ENCODE measurements around the gene SCLT1. TPM values are rescaled to one million over a fixed set of nuclear protein-coding genes. Genes with fewer than 3 reads are reported as not detected.

Gene SCLT1
- total and polyA plus RNA-seq, 2 of the 8 experiments (the other 6 are each of a cell fraction or from before 2014, with no cell fraction given) = 4.8 to 13.1 TPM

DNA sequence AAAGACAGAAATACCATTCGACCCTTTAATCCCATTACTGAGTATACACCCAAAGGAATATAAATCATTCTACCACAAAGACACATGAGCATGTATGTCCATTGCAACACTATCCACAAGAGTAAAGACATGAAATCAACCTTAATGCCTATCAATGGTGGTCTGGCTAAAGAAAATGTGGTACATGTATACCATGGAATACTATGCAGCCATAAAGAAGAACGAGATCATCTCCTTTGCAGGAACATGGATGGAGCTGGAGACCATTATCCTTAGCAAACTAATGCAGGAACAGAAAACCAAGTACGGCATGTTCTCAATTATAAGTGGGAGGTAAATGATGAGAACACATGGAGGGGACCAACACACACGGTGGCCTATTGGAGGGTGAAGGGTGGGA is 7.9 kb downstream of the SCLT1 start:
- no peak overlapping the region for H2BK20ac ChIP-seq (ENCODE audit: low read length)
- no peak overlapping the region for H3K4ac ChIP-seq (replicated peaks; ENCODE audit: insufficient read length, low read depth, low read length)
- H3K23ac ChIP-seq (ENCODE audit: insufficient read length) = no peak overlapping the region
- H4K91ac ChIP-seq (replicated peaks; ENCODE audit: insufficient read length, low read length) = no peak overlapping the region
- WGBS, 2 experiments (ENCODE audit: extremely low coverage in 1 of 2, insufficient coverage in 1 of 2, insufficient read length in 1 of 2, insufficient replicate concordance in 2 of 2, low coverage in 1 of 2, low lambda C conversion rate in 2 of 2, missing lambda C conversion rate in 1 of 2) = 90% methylated on average over 4 of the region's 4 CpGs; no CpG with 5 or more reads in 1 of the 2 experiments
- no peak overlapping the region for H2BK15ac ChIP-seq (ENCODE audit: low read length)
- H3K27ac ChIP-seq (ENCODE audit: low read depth, low read length) = no peak overlapping the region
- H3K9ac ChIP-seq (replicated peaks in 1 of 4; ENCODE audit: extremely low read depth in 1 of 4, low read depth in 3 of 4, low read length in 3 of 4) = no peak overlapping the region
- DNase-seq (ENCODE audit: low read depth in 1 of 2, low spot score in 2 of 2) = no peak
- H3K14ac ChIP-seq (ENCODE audit: insufficient read length) = no peak overlapping the region
- no peak overlapping the region for H3K4me3 ChIP-seq (ENCODE audit: extremely low read depth in 1 of 4, insufficient read depth in 2 of 4, low read depth in 3 of 4, low read length in 4 of 4)
- no peak for FAIRE-seq
- POLR2A ChIA-PET (ENCODE audit: partially characterized antibody) = no interaction called here
- no peak overlapping the region for H2AK5ac ChIP-seq (ENCODE audit: low read depth, low read length)
- no peak overlapping the region for H4K8ac ChIP-seq (ENCODE audit: extremely low read depth, insufficient read depth, low read length)
- no peak overlapping the region for H4K5ac ChIP-seq (ENCODE audit: insufficient read length, low read depth, low read length)
- no peaks in the 10 kb centered on the region for H4K20me1 ChIP-seq (replicated peaks in 1 of 2; ENCODE audit: control insufficient read depth in 1 of 2, insufficient read depth in 2 of 2, low read length in 2 of 2)
- H2AFZ ChIP-seq (ENCODE audit: low read length) = no peak overlapping the region
- no peak overlapping the region for H3K18ac ChIP-seq (ENCODE audit: extremely low read depth, low read length)
- CTCF ChIA-PET (ENCODE audit: partially characterized antibody) = interaction anchor here (0.7 kb wide), 1 partner anchor 69 kb away, joined by 3 read pairs; no protein-coding TSS in a partner anchor
- H2BK120ac ChIP-seq (replicated peaks; ENCODE audit: low read depth, low read length) = no peak overlapping the region
- peaks cover 0 to 11% (median under 1%) of the 10 kb centered on the region in 4 experiments; a peak in 3 of 8 replicates for H3K36me3 ChIP-seq (ENCODE audit: control insufficient read depth in 2 of 4, insufficient read depth in 4 of 4, low read length in 3 of 4)
- H3K4me1 ChIP-seq (replicated peaks in 1 of 4; ENCODE audit: control insufficient read depth in 3 of 4, insufficient read depth in 4 of 4, low read length in 3 of 4) = no peaks in the 10 kb centered on the region
- H3K79me2 ChIP-seq (ENCODE audit: control insufficient read depth in 1 of 2, insufficient read depth in 2 of 2, low read length in 2 of 2) = peaks cover 0 to 49% of the 10 kb centered on the region in 2 experiments; a peak in 3 of 4 replicates
- no peaks in the 10 kb centered on the region; the same call in 1 of the 2 replicates for H3K79me1 ChIP-seq (ENCODE audit: low read depth, low read length)
- no peak overlapping the region for H2BK5ac ChIP-seq (ENCODE audit: low read depth, low read length)
- H3K9me3 ChIP-seq (ENCODE audit: insufficient read depth in 2 of 2, low read depth in 1 of 2, low read length in 1 of 2) = peaks cover 3 to 8% of the 10 kb centered on the region in 2 experiments; a peak in 1 of 4 replicates
- no peak overlapping the region for H2BK12ac ChIP-seq (ENCODE audit: low read depth, low read length)
- H3K23me2 ChIP-seq (ENCODE audit: low read depth, low read length) = no peaks in the 10 kb centered on the region
- H3K56ac ChIP-seq (replicated peaks; ENCODE audit: insufficient read length, low read depth, low read length) = no peak overlapping the region
- no peak overlapping the region for H3K4me2 ChIP-seq (ENCODE audit: insufficient read depth in 1 of 2, low read depth in 2 of 2, low read length in 2 of 2)
- H3K27me3 ChIP-seq (replicated peaks in 1 of 4; ENCODE audit: control insufficient read depth in 3 of 4, extremely low read depth in 1 of 4, insufficient read depth in 3 of 4, low read length in 3 of 4) = no peaks in the 10 kb centered on the region
- TF ChIP-seq JUN (IDR thresholded peaks at IDR 0.05; ENCODE audit: low read depth, low read length) (no peak), CREB1 (IDR thresholded peaks at IDR 0.05) (no peak), KDM4A (IDR thresholded peaks at IDR 0.05; ENCODE audit: low read depth, low read length, severe bottlenecking) (no peak), EGR1 (IDR thresholded peaks at IDR 0.05; ENCODE audit: borderline replicate concordance, low read depth, low read length) (no peak), RNF2 (IDR thresholded peaks at IDR 0.05; ENCODE audit: borderline replicate concordance, low read depth, low read length, missing control alignments, poor library complexity, severe bottlenecking) (no peak), USF2 (IDR thresholded peaks at IDR 0.05; ENCODE audit: low read length) (no peak), KDM1A (IDR thresholded peaks at IDR 0.05; ENCODE audit: borderline replicate concordance, low read length) (no peak), SP1 (IDR thresholded peaks at IDR 0.05; ENCODE audit: low read depth, low read length) (no peak), TCF12 (IDR thresholded peaks at IDR 0.05; ENCODE audit: low read depth, low read length) (no peak), EZH2 (IDR thresholded peaks at IDR 0.05; ENCODE audit: low read depth, low read length, severe bottlenecking) (no peak), YY1 (IDR thresholded peaks at IDR 0.05; ENCODE audit: low read depth, low read length) (no peak), POLR2AphosphoS5 (IDR thresholded peaks at IDR 0.05; ENCODE audit: low read depth, low read length) (no peak), SIX5 (IDR thresholded peaks at IDR 0.05; ENCODE audit: low read depth, low read length) (no peak)
- TF ChIP-seq, protein P1, sequence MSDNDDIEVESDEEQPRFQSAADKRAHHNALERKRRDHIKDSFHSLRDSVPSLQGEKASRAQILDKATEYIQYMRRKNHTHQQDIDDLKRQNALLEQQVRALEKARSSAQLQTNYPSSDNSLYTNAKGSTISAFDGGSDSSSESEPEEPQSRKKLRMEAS (IDR thresholded peaks at IDR 0.05) = no peak

Data from H1 (cell line).